HCT116 (cell line): ENCODE measurements around the gene CTBP2. TPM values are rescaled to one million over a fixed set of nuclear protein-coding genes. Genes with fewer than 3 reads are reported as not detected.

Experiments used
- ATAC-seq: fragments of 200-7000 bp; cut with Tn5 transposase; 2 replicates; pipeline ENCODE4 v1.9.1; 2020; ENCODE audit warnings: mild to moderate bottlenecking, moderate library complexity
- BruUV-seq: library from RNA; stranded (reverse); fragments of 400-500 nt; replicated peaks from 2 replicates; lab custom pipeline; 2021; lab: Mats Ljungman, UMichigan
- CTCF ChIA-PET: fragments of 300-600 bp; sonication (Branson Sonifier 250); formaldehyde crosslinking; loops from one replicate; lab custom pipeline; 2021; ENCODE audit warnings: antibody characterized with exemption; lab: Charles Lee
- POLR2A ChIA-PET: fragments of 300-600, 350-600 bp; sonication (Branson Sonifier 250); formaldehyde crosslinking; loops from one replicate; lab custom pipeline; 2021; ENCODE audit warnings: antibody characterized with exemption; lab: Charles Lee
- RAD21 ChIA-PET, 2 experiments: fragments of 300-600 bp; sonication (Branson Sonifier 250); formaldehyde crosslinking; loops; one replicate each; lab custom pipeline; 2023; ENCODE audit warnings: low total read pairs in 2 of 2; ENCODE audit not compliant: uncharacterized antibody in 2 of 2, unreplicated experiment in 2 of 2, low non-redundant PET in 1 of 2; lab: Charles Lee
- DNase-seq: peaks from one replicate; pipeline ENCODE4 v3.0.0-alpha.2; 2010; ENCODE audit warnings: low read depth, low spot score
- H2AFZ ChIP-seq: fragments of 200-600 bp; shearing (Covaris generic), sonication (generic); 2 replicates; pipeline ENCODE4 v1.6.1; 2017; ENCODE audit warnings: low read depth, mixed run types, mixed read lengths, antibody characterized with exemption, low read length; ENCODE audit not compliant: poor library complexity, severe bottlenecking
- H3K27ac ChIP-seq: 2 replicates; pipeline ENCODE4 v1.5.1; 2012; ENCODE audit warnings: low read depth, low read length
- H3K27me3 ChIP-seq: fragments of 200-600 bp; sonication (generic); 2 replicates; pipeline ENCODE4 v1.6.1; 2016; ENCODE audit warnings: mixed run types, low read length, mixed read lengths; ENCODE audit not compliant: insufficient read depth
- H3K36me3 ChIP-seq, 2 experiments: fragments of 200-500 bp in 1 of 2; fragments of 200-600 bp in 1 of 2; sonication (Bioruptor generic) in 1 of 2; sonication (generic) in 1 of 2; 2 replicates each; pipeline versions ENCODE4 v1.5.1 to v1.6.1; 2014 to 2016; ENCODE audit warnings: low read length in 2 of 2, inconsistent platforms in 1 of 2, mixed read lengths in 1 of 2, mixed run types in 1 of 2; ENCODE audit not compliant: insufficient read depth in 2 of 2, control insufficient read depth in 1 of 2
- H3K4me1 ChIP-seq, 2 experiments: fragments of 200-600 bp in 1 of 2; sonication (generic) in 1 of 2; 2 replicates each; pipeline versions ENCODE4 v1.5.1 to v1.6.1; 2012 to 2017; ENCODE audit warnings: low read length in 2 of 2, inconsistent platforms in 1 of 2, mild to moderate bottlenecking in 1 of 2, mixed read lengths in 1 of 2, mixed run types in 1 of 2, moderate library complexity in 1 of 2; ENCODE audit not compliant: insufficient read depth in 2 of 2, control insufficient read depth in 1 of 2
- H3K4me2 ChIP-seq: fragments of 200-600 bp; sonication (generic); 2 replicates; pipeline ENCODE4 v1.6.1; 2017; ENCODE audit warnings: mixed run types, low read length, mixed read lengths
- H3K4me3 ChIP-seq, 2 experiments: fragments of 200-600 bp in 1 of 2; sonication (generic) in 1 of 2; replicated peaks in 1 of 2; 2 replicates each; pipeline ENCODE4 v1.5.1; 2011 to 2016; ENCODE audit warnings: low read length in 2 of 2, control low read depth in 1 of 2, low read depth in 1 of 2, mild to moderate bottlenecking in 1 of 2, mixed read lengths in 1 of 2, mixed run types in 1 of 2
- H3K79me2 ChIP-seq: fragments of 200-600 bp; sonication (generic); 2 replicates; pipeline ENCODE4 v1.6.1; 2017; ENCODE audit warnings: mild to moderate bottlenecking, mixed run types, low read length, moderate library complexity, mixed read lengths; ENCODE audit not compliant: insufficient read depth
- H3K9ac ChIP-seq: fragments of 200-600 bp; sonication (generic); 2 replicates; pipeline ENCODE4 v1.6.1; 2016; ENCODE audit warnings: low read length, mixed read lengths
- H3K9me2 ChIP-seq: fragments of 200-600 bp; sonication (generic), shearing (Covaris generic); 2 replicates; pipeline ENCODE4 v1.6.1; 2017; ENCODE audit warnings: mixed run types, mild to moderate bottlenecking, moderate library complexity; ENCODE audit not compliant: insufficient read depth
- H3K9me3 ChIP-seq, 2 experiments: fragments of 200-500 bp in 1 of 2; fragments of 200-600 bp in 1 of 2; sonication (Bioruptor generic) in 1 of 2; sonication (generic) in 1 of 2; 2 replicates each; pipeline ENCODE4 v1.6.1; 2014 to 2017; ENCODE audit warnings: low read length in 2 of 2, mixed read lengths in 2 of 2, inconsistent platforms in 1 of 2, low read depth in 1 of 2, mild to moderate bottlenecking in 1 of 2, mixed run types in 1 of 2, moderate library complexity in 1 of 2; ENCODE audit not compliant: control insufficient read depth in 1 of 2, insufficient read depth in 1 of 2
- H4K20me1 ChIP-seq: fragments of 200-600 bp; sonication (generic), shearing (Covaris generic); 2 replicates; pipeline ENCODE4 v1.6.1; 2017; ENCODE audit warnings: mixed run types, mild to moderate bottlenecking, moderate library complexity; ENCODE audit not compliant: insufficient read depth
- CBX3 ChIP-seq: IDR thresholded peaks from 2 replicates; pipeline ENCODE4 v1.6.1; 2012; ENCODE audit warnings: low read depth
- EGR1 ChIP-seq: IDR thresholded peaks from 2 replicates; pipeline ENCODE4 v1.6.1; 2012; ENCODE audit warnings: low read depth
- EZH2 ChIP-seq: fragments of 200-600 bp; sonication (generic); IDR thresholded peaks from 2 replicates; pipeline ENCODE4 v1.6.1; 2017; ENCODE audit warnings: antibody characterized with exemption, mixed run types
- EZH2phosphoT487 ChIP-seq: fragments of 200-600 bp; IDR thresholded peaks from 2 replicates; pipeline ENCODE4 v1.6.1; 2018; ENCODE audit warnings: antibody characterized with exemption, borderline replicate concordance
- JUND ChIP-seq: IDR thresholded peaks from 2 replicates; pipeline ENCODE4 v1.6.1; 2012
- RAD21 ChIP-seq: IDR thresholded peaks from 2 replicates; pipeline ENCODE4 v1.6.1; 2012; ENCODE audit warnings: low read depth, mild to moderate bottlenecking
- SIN3A ChIP-seq: IDR thresholded peaks from 2 replicates; pipeline ENCODE4 v1.6.1; 2012; ENCODE audit warnings: low read depth
- SP1 ChIP-seq: IDR thresholded peaks from 2 replicates; pipeline ENCODE4 v1.6.1; 2012; ENCODE audit warnings: low read depth
- TCF7L2 ChIP-seq: IDR thresholded peaks from 2 replicates; pipeline ENCODE4 v1.7.0; 2011; ENCODE audit warnings: borderline replicate concordance, inconsistent platforms; ENCODE audit not compliant: insufficient read depth, insufficient read length; ENCODE audit errors: extremely low read depth
- ZBTB33 ChIP-seq: IDR thresholded peaks from 2 replicates; pipeline ENCODE4 v1.6.1; 2011; ENCODE audit warnings: mild to moderate bottlenecking, low read length, moderate library complexity; ENCODE audit not compliant: insufficient replicate concordance; ENCODE audit errors: extremely low read depth
- ZFX ChIP-seq: fragments of 450-650 bp; IDR thresholded peaks from 2 replicates; pipeline ENCODE4 v1.6.1; 2017
- intact Hi-C: fragments of 100-400 bp; cut with micrococcal nuclease; formaldehyde crosslinking; loops from 2 replicates; pipeline ENCODE4 v1.10.0; 2022
- total RNA-seq: library from RNA; stranded (reverse); gene quantifications from one replicate; pipeline ENCODE4 v1.2.1, GENCODE V29; 2021; ENCODE audit not compliant: unreplicated experiment

The CTBP2 gene
- total RNA-seq, 1 experiment from 2014 or later, result 144 TPM

DNA sequence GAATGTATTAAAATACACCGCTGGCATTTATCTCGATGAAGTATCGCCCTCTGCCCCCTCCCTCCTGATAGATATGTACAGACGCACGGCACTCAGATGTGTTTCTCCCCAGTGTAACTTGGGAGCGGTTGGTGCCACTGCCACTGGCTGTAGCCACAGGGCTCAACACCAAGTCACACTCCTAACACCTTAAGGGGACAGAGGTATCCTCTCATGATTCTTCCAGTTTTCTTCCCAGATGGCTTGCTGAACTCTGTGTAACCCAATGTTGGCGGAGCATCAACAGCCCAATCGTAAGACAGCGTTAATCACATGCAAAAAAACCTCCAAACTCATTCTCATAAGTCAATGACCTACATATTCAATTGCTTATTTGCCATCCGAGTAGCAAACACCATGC is 35.5 kb downstream of the CTBP2 start:
- Histone ChIP-seq H2AFZ (no peak overlapping the region), H3K4me1 (peaks cover 62 to 91% of the 10 kb centered on the region in 2 experiments), H3K27me3 (no peaks in the 10 kb centered on the region), H3K9ac (peak overlapping the region; percentile 18), H3K9me3 (no peaks in the 10 kb centered on the region), H3K79me2 (peaks cover 100% of the 10 kb centered on the region), H4K20me1 (no peaks in the 10 kb centered on the region; the same call in 1 of the 2 replicates), H3K4me2 (peak overlapping the region; percentile 77), H3K36me3 (0 out of 4 replicates have a peak, but pooled peaks cover 0 to 6% of the 10 kb centered on the region in 2 experiments), H3K27ac (peak overlapping the region; percentile 80; the same call in 1 of the 2 replicates), H3K4me3 (no peak overlapping the region), H3K9me2 (no peaks in the 10 kb centered on the region)
- no TSS peak for BruUV-seq
- ChIA-PET POLR2A (interaction anchor here (1.7 kb wide), 1 partner anchor 36 kb away, joined by 4 read pairs; the partner anchor contains the start of gene CTBP2), RAD21 (no interaction called here), CTCF (no interaction called here)
- DNase-seq (no peak), ATAC-seq (no peak)
- TF ChIP-seq ZBTB33 (no peak), EZH2 (no peak), RAD21 (no peak), SIN3A (no peak), EGR1 (no peak), CBX3 (no peak), ZFX (no peak), TCF7L2 (no peak), EZH2phosphoT487 (no peak), SP1 (no peak), JUND (no peak)
- intact Hi-C loops, result loop anchor here (5.0 kb wide), 1 partner anchor 63 kb away; no protein-coding TSS in a partner anchor
